Suprapubic skin (tissue), 3 donors: Measurements from ENCODE around the gene CADM3.

Source experiments
- CTCF ChIP-seq, 2 donors: fragments of 200-600 bp in 1 of 2; fragments of 450-650 bp in 1 of 2; sonication (generic) in 1 of 2; IDR thresholded peaks; one replicate each; pipeline ENCODE4 v1.5.1; 2016 to 2019; ENCODE audit warnings: antibody characterized with exemption in 2 of 2, mild to moderate bottlenecking in 1 of 2, moderate library complexity in 1 of 2
- EP300 ChIP-seq: sonication (generic); formaldehyde crosslinking; IDR thresholded peaks from one replicate; pipeline ENCODE4 v1.6.1; 2017; ENCODE audit warnings: antibody characterized with exemption
- POLR2A ChIP-seq, 2 donors: fragments of 450-650 bp; IDR thresholded peaks; one replicate each; pipeline ENCODE4 v1.6.1; 2017; ENCODE audit warnings: antibody characterized with exemption in 2 of 2, mild to moderate bottlenecking in 2 of 2, moderate library complexity in 2 of 2

- TF ChIP-seq CTCF (IDR thresholded peaks at IDR 0.05) (no peak), POLR2A (IDR thresholded peaks at IDR 0.05) (no peak), EP300 (no peak)
Measured at GRCh38 chr1:159204161-159205141, 33.0 kb downstream of the CADM3 start, which contains the start of gene ACKR1.
